ENCODE data around the gene PRPS2. TPM values are rescaled to one million over a fixed set of nuclear protein-coding genes. Genes with fewer than 3 reads are reported as not detected.

PRPS2 gene
- total RNA-seq, 4 donors from 2014 or later: 24.3 to 67.5 (median 32.5) TPM

GRCh38 chrX:12825801-12826200, 34.6 kb downstream of the PRPS2 start:
- no peak overlapping the region for H3K27ac ChIP-seq
- H3K4me1 ChIP-seq: no peaks in the 10 kb centered on the region
- TF ChIP-seq POLR2A (IDR thresholded peaks at IDR 0.05) (no peak), EP300 (IDR thresholded peaks at IDR 0.05; ENCODE audit: low read depth) (no peak), POLR2AphosphoS5 (IDR thresholded peaks at IDR 0.05) (no peak)
- TF ChIP-seq, protein P1, sequence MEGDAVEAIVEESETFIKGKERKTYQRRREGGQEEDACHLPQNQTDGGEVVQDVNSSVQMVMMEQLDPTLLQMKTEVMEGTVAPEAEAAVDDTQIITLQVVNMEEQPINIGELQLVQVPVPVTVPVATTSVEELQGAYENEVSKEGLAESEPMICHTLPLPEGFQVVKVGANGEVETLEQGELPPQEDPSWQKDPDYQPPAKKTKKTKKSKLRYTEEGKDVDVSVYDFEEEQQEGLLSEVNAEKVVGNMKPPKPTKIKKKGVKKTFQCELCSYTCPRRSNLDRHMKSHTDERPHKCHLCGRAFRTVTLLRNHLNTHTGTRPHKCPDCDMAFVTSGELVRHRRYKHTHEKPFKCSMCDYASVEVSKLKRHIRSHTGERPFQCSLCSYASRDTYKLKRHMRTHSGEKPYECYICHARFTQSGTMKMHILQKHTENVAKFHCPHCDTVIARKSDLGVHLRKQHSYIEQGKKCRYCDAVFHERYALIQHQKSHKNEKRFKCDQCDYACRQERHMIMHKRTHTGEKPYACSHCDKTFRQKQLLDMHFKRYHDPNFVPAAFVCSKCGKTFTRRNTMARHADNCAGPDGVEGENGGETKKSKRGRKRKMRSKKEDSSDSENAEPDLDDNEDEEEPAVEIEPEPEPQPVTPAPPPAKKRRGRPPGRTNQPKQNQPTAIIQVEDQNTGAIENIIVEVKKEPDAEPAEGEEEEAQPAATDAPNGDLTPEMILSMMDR (IDR thresholded peaks at IDR 0.05): no peak
- intact Hi-C loops (cut with DNase I; ENCODE audit: low total_unique reads) (no loop called here), in situ Hi-C loops (cut with MboI; ENCODE audit: low pct_ligation_motif_present in 1 of 4, low pct_unique_long_range_greater_than_20kb in 1 of 4, low sequenced_read_pairs in 3 of 4) (loop anchor here in 1 of 4 donors (10.0 kb wide), 1 partner anchor 69 kb away; no protein-coding TSS in a partner anchor)
- DNase-seq: no peak
- H3K4me3 ChIP-seq: no peak overlapping the region
- no peaks in the 10 kb centered on the region for H3K36me3 ChIP-seq
- 86% methylated on average over 8 of the region's 8 CpGs; no CpG with 5 or more reads in 1 of the 2 donors for WGBS, 2 donors (ENCODE audit: low coverage in 1 of 2)
- no peaks in the 10 kb centered on the region for H3K27me3 ChIP-seq
- H3K9me3 ChIP-seq: no peaks in the 10 kb centered on the region

GRCh38 chrX:12843061-12843667, 52.0 kb downstream of the PRPS2 start:
- DNase-seq: no peak
- 51% methylated on average over 2 of the region's 2 CpGs; no CpG with 5 or more reads in 1 of the 2 donors for WGBS, 2 donors (ENCODE audit: low coverage in 1 of 2)
- intact Hi-C loops (cut with DNase I; ENCODE audit: low total_unique reads) (no loop called here), in situ Hi-C loops (cut with MboI; ENCODE audit: low pct_ligation_motif_present in 1 of 4, low pct_unique_long_range_greater_than_20kb in 1 of 4, low sequenced_read_pairs in 3 of 4) (no loop called here)
- H3K27ac ChIP-seq: no peak overlapping the region
- TF ChIP-seq EP300 (IDR thresholded peaks at IDR 0.05; ENCODE audit: low read depth) (no peak), POLR2AphosphoS5 (IDR thresholded peaks at IDR 0.05) (no peak), POLR2A (IDR thresholded peaks at IDR 0.05) (no peak)
- TF ChIP-seq, protein P1 (IDR thresholded peaks at IDR 0.05): no peak
- no peaks in the 10 kb centered on the region for H3K36me3 ChIP-seq
- no peaks in the 10 kb centered on the region for H3K27me3 ChIP-seq
- H3K4me1 ChIP-seq: no peaks in the 10 kb centered on the region
- no peaks in the 10 kb centered on the region for H3K9me3 ChIP-seq
- H3K4me3 ChIP-seq: no peak overlapping the region

- no peak overlapping the region for H3K27ac ChIP-seq
- H3K27me3 ChIP-seq: no peaks in the 10 kb centered on the region
- in situ Hi-C loops (cut with MboI; ENCODE audit: low pct_ligation_motif_present in 1 of 4, low pct_unique_long_range_greater_than_20kb in 1 of 4, low sequenced_read_pairs in 3 of 4): no loop called here
- no peak overlapping the region for H3K4me3 ChIP-seq
- H3K4me1 ChIP-seq: no peaks in the 10 kb centered on the region
- H3K36me3 ChIP-seq: no peaks in the 10 kb centered on the region
- no peak for TF ChIP-seq POLR2AphosphoS5 (IDR thresholded peaks at IDR 0.05)
- TF ChIP-seq POLR2A (IDR thresholded peaks at IDR 0.05): no peak
- TF ChIP-seq, protein P1 (IDR thresholded peaks at IDR 0.05): no peak
- TF ChIP-seq EP300 (IDR thresholded peaks at IDR 0.05; ENCODE audit: low read depth): no peak
- intact Hi-C loops (cut with DNase I; ENCODE audit: low total_unique reads): no loop called here
- 14 to 43% methylated on average over 2 to 6 of the region's 6 CpGs for WGBS, 2 donors (ENCODE audit: low coverage in 1 of 2)
- no peaks in the 10 kb centered on the region for H3K9me3 ChIP-seq
- no peak for DNase-seq
These were observed 52.6 kb downstream of the PRPS2 start for GRCh38 chrX:12843668-12844279.

GRCh38 chrX:12844319-12844718, 53.1 kb downstream of the PRPS2 start:
- TF ChIP-seq POLR2AphosphoS5 (IDR thresholded peaks at IDR 0.05) (no peak), POLR2A (IDR thresholded peaks at IDR 0.05) (no peak), EP300 (IDR thresholded peaks at IDR 0.05; ENCODE audit: low read depth) (no peak)
- TF ChIP-seq, protein P1 (IDR thresholded peaks at IDR 0.05): no peak
- in situ Hi-C loops (cut with MboI; ENCODE audit: low pct_ligation_motif_present in 1 of 4, low pct_unique_long_range_greater_than_20kb in 1 of 4, low sequenced_read_pairs in 3 of 4): no loop called here
- intact Hi-C loops (cut with DNase I; ENCODE audit: low total_unique reads): no loop called here

More at GRCh38 chrX:12844319-12844718, 53.1 kb downstream of the PRPS2 start:
- Histone ChIP-seq H3K36me3 (no peaks in the 10 kb centered on the region), H3K4me3 (no peak overlapping the region), H3K9me3 (no peaks in the 10 kb centered on the region), H3K27ac (no peak overlapping the region), H3K27me3 (no peaks in the 10 kb centered on the region), H3K4me1 (no peaks in the 10 kb centered on the region)
- WGBS, 2 donors (ENCODE audit: low coverage in 1 of 2): 48% methylated on average over 3 of the region's 3 CpGs; no CpG with 5 or more reads in 1 of the 2 donors
- no peak for DNase-seq

Data from transverse colon (tissue), 4 donors.